Thyroid gland (tissue), 4 donors: ENCODE results near the gene EFCAB6.

Source experiments
- POLR2A ChIP-seq, 2 donors: fragments of 450-650 bp; IDR thresholded peaks; one replicate each; pipeline ENCODE4 v1.6.1; 2017; ENCODE audit warnings: antibody characterized with exemption in 2 of 2, mild to moderate bottlenecking in 2 of 2, moderate library complexity in 1 of 2
- TF ChIP-seq, protein P1 (sequence below), 6 experiments: fragments of 200-600 bp in 3 of 6; fragments of 450-650 bp in 3 of 6; sonication (generic) in 3 of 6; IDR thresholded peaks; one replicate each; pipeline ENCODE4 v1.5.1; 2016 to 2019; ENCODE audit warnings: antibody characterized with exemption in 6 of 6, mild to moderate bottlenecking in 2 of 6, inconsistent platforms in 1 of 6, moderate library complexity in 1 of 6

DNA sequence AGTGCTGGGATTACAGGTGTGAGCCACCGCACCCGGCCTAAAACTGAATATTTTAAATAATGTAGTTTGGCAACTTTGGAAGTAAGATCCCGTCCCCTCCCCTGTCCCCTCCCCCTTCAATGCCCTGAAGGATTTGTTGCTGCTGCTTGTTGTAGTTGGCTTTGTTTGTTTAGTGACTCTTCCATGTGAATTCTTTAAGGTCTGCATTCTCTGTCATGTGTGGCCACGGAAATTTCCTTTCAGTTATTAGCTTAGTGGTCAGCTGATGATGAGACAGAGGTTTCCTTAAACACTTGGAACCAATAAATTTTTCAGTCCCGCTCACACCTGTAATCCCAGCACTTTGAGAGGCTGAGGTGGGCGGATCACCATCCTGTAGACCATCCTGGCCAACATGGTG lies 290.4 kb downstream of the EFCAB6 start:
- TF ChIP-seq, protein P1, sequence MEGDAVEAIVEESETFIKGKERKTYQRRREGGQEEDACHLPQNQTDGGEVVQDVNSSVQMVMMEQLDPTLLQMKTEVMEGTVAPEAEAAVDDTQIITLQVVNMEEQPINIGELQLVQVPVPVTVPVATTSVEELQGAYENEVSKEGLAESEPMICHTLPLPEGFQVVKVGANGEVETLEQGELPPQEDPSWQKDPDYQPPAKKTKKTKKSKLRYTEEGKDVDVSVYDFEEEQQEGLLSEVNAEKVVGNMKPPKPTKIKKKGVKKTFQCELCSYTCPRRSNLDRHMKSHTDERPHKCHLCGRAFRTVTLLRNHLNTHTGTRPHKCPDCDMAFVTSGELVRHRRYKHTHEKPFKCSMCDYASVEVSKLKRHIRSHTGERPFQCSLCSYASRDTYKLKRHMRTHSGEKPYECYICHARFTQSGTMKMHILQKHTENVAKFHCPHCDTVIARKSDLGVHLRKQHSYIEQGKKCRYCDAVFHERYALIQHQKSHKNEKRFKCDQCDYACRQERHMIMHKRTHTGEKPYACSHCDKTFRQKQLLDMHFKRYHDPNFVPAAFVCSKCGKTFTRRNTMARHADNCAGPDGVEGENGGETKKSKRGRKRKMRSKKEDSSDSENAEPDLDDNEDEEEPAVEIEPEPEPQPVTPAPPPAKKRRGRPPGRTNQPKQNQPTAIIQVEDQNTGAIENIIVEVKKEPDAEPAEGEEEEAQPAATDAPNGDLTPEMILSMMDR (IDR thresholded peaks at IDR 0.05) = no peak
- no peak for TF ChIP-seq POLR2A (IDR thresholded peaks at IDR 0.05)
